ENCODE measurements around the gene CDC42EP1. TPM values are rescaled to one million over a fixed set of nuclear protein-coding genes. Genes with fewer than 3 reads are reported as not detected.

CDC42EP1 gene
- polyA plus RNA-seq, 3 donors, result 5.9 to 13.2 (median 8.5) TPM

GRCh38 chr22:37533995-37534394 is 26.3 kb upstream of the CDC42EP1 start:
- Mint-ChIP-seq H3K4me1 (peaks cover 36% of the 10 kb centered on the region), H3K4me3 (no peak overlapping the region), H3K9me3 (peaks cover 0 to 2% (median 0%) of the 10 kb centered on the region in 7 donors), H3K36me3 (no peaks in the 10 kb centered on the region), H3K27ac (peak overlapping the region in 2 of 7 donors; percentile 26 to 57), H3K27me3 (ENCODE audit: low read depth in 3 of 3) (peaks cover 0 to 2% (median 0%) of the 10 kb centered on the region in 3 donors)
- H2AFZ ChIP-seq (ENCODE audit: insufficient read depth, low read depth, low read length, poor library complexity, severe bottlenecking), result no peak overlapping the region
- no peak overlapping the region for H3K4me3 ChIP-seq (replicated peaks in 1 of 3; ENCODE audit: low read depth in 2 of 3, low read length in 3 of 3)
- intact Hi-C loops (cut with micrococcal nuclease), result no loop called here
- peak; percentile 60 to 78 (median 64) for DNase-seq
- H3K4me2 ChIP-seq (replicated peaks; ENCODE audit: extremely low read depth, low read length, poor library complexity, severe bottlenecking), result peak overlapping the region; percentile 12
- no peak overlapping the region for H3K9ac ChIP-seq (ENCODE audit: insufficient read depth, low read length, poor library complexity, severe bottlenecking)
- H3K36me3 ChIP-seq (replicated peaks in 1 of 2; ENCODE audit: control insufficient read depth in 1 of 2, insufficient read depth in 2 of 2, low read length in 2 of 2), result no peaks in the 10 kb centered on the region
- peak overlapping the region in 1 of 2 donors; percentile 13 for H3K27ac ChIP-seq (ENCODE audit: low read depth in 1 of 2, low read length in 2 of 2)
- peaks cover 19 to 32% of the 10 kb centered on the region in 2 donors for H3K4me1 ChIP-seq (ENCODE audit: control insufficient read depth in 1 of 2, insufficient read depth in 2 of 2, low read length in 2 of 2)
- H3K79me2 ChIP-seq (ENCODE audit: insufficient read depth, low read length), result no peaks in the 10 kb centered on the region
- H3K27me3 ChIP-seq (ENCODE audit: control insufficient read depth in 2 of 2, insufficient read depth in 2 of 2, low read length in 2 of 2), result no peaks in the 10 kb centered on the region
- no CpG with 5 or more reads among the region's 9 CpGs for whole genome bisulfite sequencing (ENCODE audit: insufficient coverage)
- no peaks in the 10 kb centered on the region for H4K20me1 ChIP-seq (ENCODE audit: insufficient read depth, low read length)
- H3K9me3 ChIP-seq (replicated peaks in 1 of 2; ENCODE audit: control insufficient read depth in 1 of 2, insufficient read depth in 1 of 2, low read length in 2 of 2), result no peaks in the 10 kb centered on the region
- no peak for TF ChIP-seq CTCF (IDR thresholded peaks at IDR 0.05)

- Mint-ChIP-seq H3K27me3 (ENCODE audit: low read depth in 3 of 3) (peaks cover 0 to 2% (median under 1%) of the 10 kb centered on the region in 3 donors), H3K27ac (peak overlapping the region in 3 of 7 donors; percentile 12 to 68 (median 57)), H3K4me3 (no peak overlapping the region), H3K9me3 (peaks cover 0 to 2% (median 0%) of the 10 kb centered on the region in 7 donors), H3K4me1 (peaks cover 39% of the 10 kb centered on the region), H3K36me3 (no peaks in the 10 kb centered on the region)
- Histone ChIP-seq H3K36me3 (replicated peaks in 1 of 2; ENCODE audit: control insufficient read depth in 1 of 2, insufficient read depth in 2 of 2, low read length in 2 of 2) (no peaks in the 10 kb centered on the region), H3K27me3 (ENCODE audit: control insufficient read depth in 2 of 2, insufficient read depth in 2 of 2, low read length in 2 of 2) (no peaks in the 10 kb centered on the region), H2AFZ (ENCODE audit: insufficient read depth, low read depth, low read length, poor library complexity, severe bottlenecking) (no peak overlapping the region), H3K9ac (ENCODE audit: insufficient read depth, low read length, poor library complexity, severe bottlenecking) (no peak overlapping the region), H3K4me3 (replicated peaks in 1 of 3; ENCODE audit: low read depth in 2 of 3, low read length in 3 of 3) (no peak overlapping the region), H3K27ac (ENCODE audit: low read depth in 1 of 2, low read length in 2 of 2) (peak overlapping the region in 1 of 2 donors; percentile 13), H3K4me1 (ENCODE audit: control insufficient read depth in 1 of 2, insufficient read depth in 2 of 2, low read length in 2 of 2) (peaks cover 23 to 37% of the 10 kb centered on the region in 2 donors), H3K9me3 (replicated peaks in 1 of 2; ENCODE audit: control insufficient read depth in 1 of 2, insufficient read depth in 1 of 2, low read length in 2 of 2) (no peaks in the 10 kb centered on the region), H4K20me1 (ENCODE audit: insufficient read depth, low read length) (no peaks in the 10 kb centered on the region), H3K79me2 (ENCODE audit: insufficient read depth, low read length) (no peaks in the 10 kb centered on the region), H3K4me2 (replicated peaks; ENCODE audit: extremely low read depth, low read length, poor library complexity, severe bottlenecking) (no peak overlapping the region)
- no CpG with 5 or more reads among the region's 3 CpGs for WGBS (ENCODE audit: insufficient coverage)
- intact Hi-C loops (cut with micrococcal nuclease), result no loop called here
- no peak for TF ChIP-seq CTCF (IDR thresholded peaks at IDR 0.05)
- DNase-seq, result no peak
Observed at GRCh38 chr22:37534445-37534844, 25.8 kb upstream of the CDC42EP1 start.

All from CD14-positive monocyte (primary cell).